Endothelial cell of umbilical vein (primary cell): ENCODE results near the gene SRSF9. TPM values are rescaled to one million over a fixed set of nuclear protein-coding genes. Genes with fewer than 3 reads are reported as not detected.

Source experiments
- BruUV-seq: library from RNA; stranded (reverse); fragments of 400-500 nt; replicated peaks from 2 replicates; lab custom pipeline; 2021; lab: Mats Ljungman, UMichigan
- CTCF ChIA-PET: fragments of 300-600, 350-600 bp; sonication (Branson Sonifier 250); formaldehyde crosslinking; loops from one replicate; lab custom pipeline; 2021; ENCODE audit warnings: antibody characterized with exemption, inconsistent platforms; lab: Charles Lee
- POLR2A ChIA-PET: fragments of 300-600, 350-600 bp; sonication (Branson Sonifier 250); formaldehyde crosslinking; loops from one replicate; lab custom pipeline; 2021; ENCODE audit warnings: antibody characterized with exemption, inconsistent platforms; lab: Charles Lee
- DNase-seq: peaks from one replicate; pipeline ENCODE4 v3.0.0-alpha.2; 2011; ENCODE audit warnings: low read depth, low spot score
- FAIRE-seq: peaks from 2 replicates; lab custom pipeline; 2011; peaks lifted over from hg19 to GRCh38; lab: Jason Lieb, UNC
- H2AFZ ChIP-seq: 2 replicates; pipeline ENCODE4 v1.6.0; 2012; ENCODE audit warnings: low read depth, low read length, control low read depth, inconsistent platforms
- H3K27ac ChIP-seq: 2 replicates; pipeline ENCODE4 v1.5.1; 2011; ENCODE audit warnings: low read depth, mild to moderate bottlenecking, control low read depth, low read length, moderate library complexity; ENCODE audit not compliant: insufficient read depth
- H3K27me3 ChIP-seq, 2 experiments: 2 replicates each; pipeline versions ENCODE4 v1.6.0 to v1.6.1; 2011; ENCODE audit warnings: low read length in 2 of 2, mixed read lengths in 1 of 2; ENCODE audit not compliant: control insufficient read depth in 2 of 2, insufficient read depth in 2 of 2
- H3K36me3 ChIP-seq, 2 experiments: 2 replicates in 1 of 2; 3 replicates in 1 of 2; pipeline ENCODE4 v1.5.1; 2011; ENCODE audit warnings: low read length in 2 of 2, mild to moderate bottlenecking in 1 of 2, moderate library complexity in 1 of 2; ENCODE audit not compliant: control insufficient read depth in 2 of 2, insufficient read depth in 2 of 2; ENCODE audit errors: extremely low read depth in 1 of 2
- H3K4me1 ChIP-seq: 3 replicates; pipeline ENCODE4 v1.5.1; 2011; ENCODE audit warnings: mild to moderate bottlenecking, low read length; ENCODE audit not compliant: control insufficient read depth, insufficient read depth; ENCODE audit errors: extremely low read depth
- H3K4me2 ChIP-seq: 2 replicates; pipeline ENCODE4 v1.6.1; 2011; ENCODE audit warnings: low read length, control low read depth, mixed read lengths; ENCODE audit not compliant: insufficient read depth
- H3K4me3 ChIP-seq, 3 experiments: fragments of 200-600 bp in 1 of 3; sonication (generic), shearing (Covaris generic) in 1 of 3; replicated peaks in 1 of 3; 2 replicates each; pipeline ENCODE4 v1.5.1; 2011 to 2016; ENCODE audit warnings: control low read depth in 3 of 3, low read length in 3 of 3, mild to moderate bottlenecking in 2 of 3, inconsistent platforms in 1 of 3, low read depth in 1 of 3, moderate library complexity in 1 of 3; ENCODE audit not compliant: insufficient read depth in 1 of 3
- H3K79me2 ChIP-seq: 2 replicates; pipeline ENCODE4 v1.6.0; 2012; ENCODE audit warnings: low read length, inconsistent platforms; ENCODE audit not compliant: control insufficient read depth, insufficient read depth
- H3K9ac ChIP-seq: replicated peaks from 2 replicates; pipeline ENCODE3; 2011; ENCODE audit warnings: low read length, control low read depth; ENCODE audit not compliant: insufficient read depth; ENCODE audit errors: extremely low read depth
- H3K9me1 ChIP-seq: replicated peaks from 3 replicates; pipeline ENCODE4 v1.6.0; 2011; ENCODE audit warnings: mild to moderate bottlenecking, low read length; ENCODE audit not compliant: control insufficient read depth, insufficient read depth; ENCODE audit errors: extremely low read depth
- H3K9me3 ChIP-seq: replicated peaks from 2 replicates; pipeline ENCODE4 v1.5.1; 2012; ENCODE audit warnings: low read length, inconsistent platforms; ENCODE audit not compliant: control insufficient read depth, insufficient read depth
- H4K20me1 ChIP-seq: replicated peaks from 2 replicates; pipeline ENCODE3; 2011; ENCODE audit warnings: mild to moderate bottlenecking, low read length; ENCODE audit not compliant: control insufficient read depth, insufficient read depth; ENCODE audit errors: extremely low read depth
- FOS ChIP-seq: IDR thresholded peaks from 2 replicates; pipeline ENCODE4 v1.6.1; 2011; ENCODE audit warnings: mild to moderate bottlenecking, low read length, moderate library complexity, borderline replicate concordance; ENCODE audit not compliant: insufficient read depth
- GATA2 ChIP-seq: IDR thresholded peaks from 2 replicates; pipeline ENCODE4 v1.7.0; 2011; ENCODE audit warnings: low read depth, mild to moderate bottlenecking, moderate library complexity, mixed read lengths, low read length; ENCODE audit not compliant: insufficient read length, insufficient read depth
- MYC ChIP-seq: IDR thresholded peaks from one replicate; pipeline ENCODE4 v1.6.1; 2011; ENCODE audit warnings: mild to moderate bottlenecking, low read depth, low read length
- POLR2AphosphoS5 ChIP-seq: IDR thresholded peaks from 2 replicates; pipeline ENCODE4 v1.6.1; 2012; ENCODE audit warnings: low read depth, mild to moderate bottlenecking, control low read depth, low read length, moderate library complexity; ENCODE audit not compliant: insufficient read depth
- dilution Hi-C: fragments of 300-500 bp; cut with MboI; formaldehyde crosslinking; loops from one replicate; pipeline ENCODE4 v1.15.0; 2019; ENCODE audit warnings: low sequenced_read_pairs; ENCODE audit not compliant: extremely low pct_ligation_motif_present
- intact Hi-C: fragments of 100-400 bp; cut with micrococcal nuclease; formaldehyde crosslinking; loops from one replicate; pipeline ENCODE4 v1.10.0; 2022
- polyA plus RNA-seq, 4 experiments: library from polyadenylated mRNA; depleted of rRNA in 3 of 4; stranded (reverse) in 3 of 4; unstranded in 1 of 4; fragments of >200 nt; gene quantifications; 2 replicates each; pipeline versions ENCODE4 v1.2.1 to v1.2.3, GENCODE V29; 2011 to 2012; ENCODE audit warnings: missing spikeins in 1 of 4
- total RNA-seq: library from RNA; stranded (reverse); gene quantifications from 2 replicates; pipeline ENCODE4 v1.2.3, GENCODE V29; 2021
- TF ChIP-seq, protein P1 (sequence below): IDR thresholded peaks from 2 replicates; pipeline ENCODE4 v1.6.1; 2011; ENCODE audit not compliant: insufficient read depth, insufficient read length
- TF ChIP-seq, protein P2 (sequence below), 2 donors: IDR thresholded peaks; 1 replicate in 1 of 2; 2 replicates in 1 of 2; pipeline ENCODE4 v1.5.1; 2011; ENCODE audit warnings: low read length in 2 of 2, mild to moderate bottlenecking in 2 of 2, moderate library complexity in 2 of 2, control low read depth in 1 of 2, inconsistent platforms in 1 of 2, low read depth in 1 of 2; ENCODE audit not compliant: insufficient read depth in 1 of 2; ENCODE audit errors: extremely low read depth in 1 of 2

The SRSF9 gene
- total and polyA plus RNA-seq, 2 donors (not counting 3 experiments of a cell fraction or from before 2014, with no cell fraction given) = 153 to 226 TPM

DNA sequence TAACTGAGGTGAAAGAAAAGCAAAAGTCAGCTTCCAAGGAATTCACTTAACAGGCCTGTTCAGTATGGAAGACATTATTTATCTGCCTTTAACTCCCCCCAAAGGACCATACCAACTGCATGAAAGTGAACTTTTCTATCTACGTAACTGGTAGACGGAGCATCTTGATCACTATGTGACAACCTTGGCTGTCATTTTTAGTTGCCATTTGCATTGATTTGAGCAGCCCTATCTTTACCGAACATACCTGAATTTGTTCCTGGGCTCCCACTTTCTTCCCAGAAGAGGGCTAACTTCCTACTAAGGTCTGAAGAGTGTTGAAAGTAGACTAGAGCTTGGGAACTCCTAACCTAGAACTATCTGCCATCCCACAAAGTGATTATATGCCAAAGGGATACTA is 9.4 kb downstream of the SRSF9 start:
- BruUV-seq = no TSS peak
- FAIRE-seq (peak; percentile 21), DNase-seq (no peak)
- intact Hi-C loops (no loop called here), dilution Hi-C loops (no loop called here)
- H3K27ac ChIP-seq = no peak overlapping the region
- no peaks in the 10 kb centered on the region for H4K20me1 ChIP-seq
- no peak overlapping the region for H3K9ac ChIP-seq
- TF ChIP-seq GATA2 (no peak), MYC (no peak), POLR2AphosphoS5 (no peak), FOS (no peak)
- TF ChIP-seq, protein P1, sequence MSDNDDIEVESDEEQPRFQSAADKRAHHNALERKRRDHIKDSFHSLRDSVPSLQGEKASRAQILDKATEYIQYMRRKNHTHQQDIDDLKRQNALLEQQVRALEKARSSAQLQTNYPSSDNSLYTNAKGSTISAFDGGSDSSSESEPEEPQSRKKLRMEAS = no peak
- TF ChIP-seq, protein P2, sequence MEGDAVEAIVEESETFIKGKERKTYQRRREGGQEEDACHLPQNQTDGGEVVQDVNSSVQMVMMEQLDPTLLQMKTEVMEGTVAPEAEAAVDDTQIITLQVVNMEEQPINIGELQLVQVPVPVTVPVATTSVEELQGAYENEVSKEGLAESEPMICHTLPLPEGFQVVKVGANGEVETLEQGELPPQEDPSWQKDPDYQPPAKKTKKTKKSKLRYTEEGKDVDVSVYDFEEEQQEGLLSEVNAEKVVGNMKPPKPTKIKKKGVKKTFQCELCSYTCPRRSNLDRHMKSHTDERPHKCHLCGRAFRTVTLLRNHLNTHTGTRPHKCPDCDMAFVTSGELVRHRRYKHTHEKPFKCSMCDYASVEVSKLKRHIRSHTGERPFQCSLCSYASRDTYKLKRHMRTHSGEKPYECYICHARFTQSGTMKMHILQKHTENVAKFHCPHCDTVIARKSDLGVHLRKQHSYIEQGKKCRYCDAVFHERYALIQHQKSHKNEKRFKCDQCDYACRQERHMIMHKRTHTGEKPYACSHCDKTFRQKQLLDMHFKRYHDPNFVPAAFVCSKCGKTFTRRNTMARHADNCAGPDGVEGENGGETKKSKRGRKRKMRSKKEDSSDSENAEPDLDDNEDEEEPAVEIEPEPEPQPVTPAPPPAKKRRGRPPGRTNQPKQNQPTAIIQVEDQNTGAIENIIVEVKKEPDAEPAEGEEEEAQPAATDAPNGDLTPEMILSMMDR (IDR thresholded peaks at IDR 0.05; ENCODE audit: extremely low read depth in 1 of 2, insufficient read depth in 1 of 2, low read depth in 1 of 2, low read length in 2 of 2) = no peak
- ChIA-PET POLR2A (interaction anchor here (0.7 kb wide), 1 partner anchor 125 kb away, joined by 6 read pairs; no protein-coding TSS in a partner anchor), CTCF (no interaction called here)
- no peaks in the 10 kb centered on the region for H3K9me1 ChIP-seq
- peaks cover 15% of the 10 kb centered on the region for H3K79me2 ChIP-seq
- no peaks in the 10 kb centered on the region for H3K9me3 ChIP-seq
- peaks cover 35 to 50% of the 10 kb centered on the region in 2 experiments for H3K36me3 ChIP-seq
- no peak overlapping the region for H3K4me3 ChIP-seq
- H2AFZ ChIP-seq = no peak overlapping the region
- no peaks in the 10 kb centered on the region for H3K4me1 ChIP-seq
- H3K4me2 ChIP-seq = no peak overlapping the region
- no peaks in the 10 kb centered on the region for H3K27me3 ChIP-seq
